K562 (cell line): Measurements from ENCODE around the gene HEATR3. TPM values are rescaled to one million over a fixed set of nuclear protein-coding genes. Genes with fewer than 3 reads are reported as not detected.
A peak's percentile ranks its signal among the peaks of the same experiment; 100 is the strongest.

ENCODE experiments used
- CC2D1A ChIP-seq: fragments of 450-650 bp; IDR thresholded peaks from 2 replicates; pipeline ENCODE4 v1.6.1; 2017; ENCODE audit warnings: mild to moderate bottlenecking
- CGGBP1 ChIP-seq: fragments of 250-450 bp; sonication (Bioruptor Pico); IDR thresholded peaks from 2 replicates; pipeline ENCODE4 v1.9.0; 2021; ENCODE audit warnings: mild to moderate bottlenecking
- CHCHD3 ChIP-seq: fragments of 250-450 bp; sonication (Bioruptor Pico); IDR thresholded peaks from 2 replicates; pipeline ENCODE4 v2.1.2; 2022; ENCODE audit warnings: mild to moderate bottlenecking
- GABPA ChIP-seq: fragments of 200-800 bp; sonication (Bioruptor generic); conservative IDR thresholded peaks from 2 replicates; pipeline ENCODE4 v1.6.1; 2016; ENCODE audit warnings: low read depth, missing genetic modification characterization, missing compliant biosample characterization
- MCM5 ChIP-seq: fragments of 450-650 bp; IDR thresholded peaks from 2 replicates; pipeline ENCODE4 v1.6.1; 2016; ENCODE audit warnings: low read depth
- PCBP1 ChIP-seq: fragments of 200-400 bp; formaldehyde crosslinking; IDR thresholded peaks from 2 replicates; pipeline ENCODE4 v1.6.1; 2018; ENCODE audit warnings: mild to moderate bottlenecking, low read depth, low read length; ENCODE audit not compliant: poor library complexity, severe bottlenecking
- POLR2AphosphoS2 ChIP-seq: IDR thresholded peaks from 2 replicates; pipeline ENCODE4 v1.6.1; 2012; ENCODE audit warnings: low read length, improper control_type of control experiment
- POLR3G ChIP-seq: IDR thresholded peaks from 2 replicates; pipeline ENCODE4 v1.6.1; 2011; ENCODE audit not compliant: insufficient read length, insufficient replicate concordance; ENCODE audit errors: extremely low read depth
- RBBP5 ChIP-seq: fragments of 200-600 bp; sonication (generic); IDR thresholded peaks from 2 replicates; pipeline ENCODE4 v1.6.1; 2012; ENCODE audit warnings: borderline replicate concordance, mild to moderate bottlenecking, low read length, control low read depth, inconsistent platforms; ENCODE audit not compliant: insufficient read depth, poor library complexity, severe bottlenecking
- RUNX1 ChIP-seq: sonication (generic); IDR thresholded peaks from 2 replicates; pipeline ENCODE4 v1.6.1; 2016; ENCODE audit warnings: antibody characterized with exemption, low read depth
- SMARCC2 ChIP-seq: fragments of 450-650 bp; IDR thresholded peaks from 2 replicates; pipeline ENCODE4 v1.6.1; 2017; ENCODE audit warnings: antibody characterized with exemption, moderate library complexity, mild to moderate bottlenecking, low read depth
- SRSF7 ChIP-seq: fragments of 200-400 bp; formaldehyde crosslinking; optimal IDR thresholded peaks from 2 replicates; pipeline ENCODE3; 2017; ENCODE audit warnings: mild to moderate bottlenecking, low read depth, low read length
- ZKSCAN8 ChIP-seq: fragments of 200-800 bp; sonication (Bioruptor generic); IDR thresholded peaks from 2 replicates; pipeline ENCODE4 v1.6.1; 2016; ENCODE audit warnings: missing genetic modification characterization, missing compliant biosample characterization
- ZNF384 ChIP-seq: IDR thresholded peaks from 2 replicates; pipeline ENCODE4 v1.6.1; 2012; ENCODE audit warnings: low read depth, low read length, improper control_type of control experiment
- ZNF407 ChIP-seq: fragments of 450-650 bp; IDR thresholded peaks from 2 replicates; pipeline ENCODE4 v1.6.1; 2016; ENCODE audit warnings: low read depth
- ZNF57 ChIP-seq: fragments of 450-650 bp; formaldehyde crosslinking; IDR thresholded peaks from 2 replicates; pipeline ENCODE4 v1.4.0; 2020; ENCODE audit warnings: mild to moderate bottlenecking, moderate library complexity
- polyA plus RNA-seq, 8 experiments: library from polyadenylated mRNA; depleted of rRNA in 4 of 8; stranded (reverse) in 5 of 8; unstranded in 3 of 8; fragments of >200 nt; fragmentation: Nextera tagmentation in 2 of 8; fragmentation: Illumina TruSeq in 1 of 8; extraction: Ambion mirVana in 2 of 8; extraction: Trizol in 1 of 8; gene quantifications; 2 replicates each; pipeline versions ENCODE4 v1.2.1 to v1.2.3, GENCODE V29; 2011 to 2014; ENCODE audit warnings: inconsistent platforms in 1 of 8, missing spikeins in 1 of 8
- total RNA-seq, 7 experiments: library from RNA; depleted of rRNA in 6 of 7; stranded (reverse); fragments of >200 nt in 6 of 7; fragmentation: Illumina TruSeq in 2 of 7; extraction: Trizol in 2 of 7; gene quantifications; 2 replicates each; pipeline versions ENCODE4 v1.2.1 to v1.2.3, GENCODE V29; 2011 to 2021; ENCODE audit warnings: low replicate concordance in 1 of 7
- TF ChIP-seq, protein P1 (sequence below): sonication (generic); formaldehyde crosslinking; IDR thresholded peaks from 2 replicates; pipeline ENCODE4 v1.8.0; 2022; ENCODE audit warnings: mild to moderate bottlenecking, low read depth, missing genetic modification reagents

The HEATR3 gene
- total and polyA plus RNA-seq, 9 of the 15 experiments (the other 6 are each of a cell fraction or from before 2014, with no cell fraction given): 1.7 to 30.2 (median 18.8) TPM

DNA sequence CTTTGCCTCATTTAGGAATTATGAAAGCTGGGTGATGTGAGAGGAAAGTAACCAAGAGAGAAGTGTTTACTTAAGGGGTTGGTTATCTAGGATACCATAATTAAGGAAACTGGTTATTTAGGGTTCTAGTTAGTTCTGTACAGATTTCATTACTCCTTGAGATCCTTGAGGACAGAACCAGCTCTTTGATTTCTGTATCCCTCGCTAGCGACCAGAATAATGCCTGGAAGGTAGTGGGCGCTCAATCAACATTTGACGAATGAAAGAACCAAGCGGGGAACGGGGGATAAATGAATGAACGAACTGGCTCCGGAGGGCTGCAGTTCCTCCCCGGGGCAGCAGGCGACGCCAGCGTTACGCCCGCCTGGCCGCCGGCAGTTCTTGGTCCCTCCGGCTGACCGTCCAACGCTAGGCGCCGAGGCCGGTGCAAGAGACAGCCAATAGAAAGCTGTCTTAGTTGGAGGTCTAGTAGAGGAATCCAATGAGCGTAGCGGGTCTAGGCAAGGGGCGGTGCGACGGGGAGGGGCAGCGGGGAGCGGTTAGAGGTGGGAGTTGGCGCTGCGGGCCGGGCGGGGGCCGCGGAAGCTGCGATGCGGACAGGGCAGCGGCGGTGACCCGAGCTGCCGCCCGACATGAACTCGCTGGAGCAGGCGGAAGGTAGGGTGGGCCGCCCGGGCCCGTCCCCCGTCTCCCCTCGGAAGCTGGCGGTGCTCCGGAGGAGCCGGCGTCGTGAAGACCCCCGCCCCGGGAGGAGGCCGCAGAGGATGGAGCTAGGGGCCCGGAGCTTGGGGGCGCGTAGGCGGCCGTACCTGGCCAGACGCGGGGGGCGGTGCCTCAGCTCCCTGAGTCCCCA, 40.9 kb upstream of the HEATR3 start, which contains the start of gene CNEP1R1 (continued):
- TF ChIP-seq ZNF407 (peak; percentile 99), ZNF57 (CRISPR knock-in tag) (no peak), GABPA (tag) (peak; percentile 64), PCBP1 (no peak), CC2D1A (peak; percentile 95), ZNF384 (no peak), CHCHD3 (CRISPR knock-in tag) (no peak), SMARCC2 (no peak), ZKSCAN8 (CRISPR knock-in tag) (no peak), CGGBP1 (no peak), POLR3G (no peak), RBBP5 (peak; percentile 90), SRSF7 (no peak), RUNX1 (no peak), MCM5 (no peak), POLR2AphosphoS2 (no peak)
- TF ChIP-seq, protein P1, sequence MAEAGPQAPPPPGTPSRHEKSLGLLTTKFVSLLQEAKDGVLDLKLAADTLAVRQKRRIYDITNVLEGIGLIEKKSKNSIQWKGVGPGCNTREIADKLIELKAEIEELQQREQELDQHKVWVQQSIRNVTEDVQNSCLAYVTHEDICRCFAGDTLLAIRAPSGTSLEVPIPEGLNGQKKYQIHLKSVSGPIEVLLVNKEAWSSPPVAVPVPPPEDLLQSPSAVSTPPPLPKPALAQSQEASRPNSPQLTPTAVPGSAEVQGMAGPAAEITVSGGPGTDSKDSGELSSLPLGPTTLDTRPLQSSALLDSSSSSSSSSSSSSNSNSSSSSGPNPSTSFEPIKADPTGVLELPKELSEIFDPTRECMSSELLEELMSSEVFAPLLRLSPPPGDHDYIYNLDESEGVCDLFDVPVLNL: no peak
